Activated CD4-positive, alpha-beta T cell treated with anti-CD3 and anti-CD28 coated beads for 4 hours (primary cell): ENCODE results near the gene TBC1D22A.

Source experiments
- DNase-seq, 2 donors: peaks; one replicate each; pipeline ENCODE4 v3.0.0-alpha.2; 2020

Gene TBC1D22A

GRCh38 chr22:47200273-47201051 is 438.0 kb downstream of the TBC1D22A start:
- no peak for DNase-seq

GRCh38 chr22:47201186-47201995 is 438.9 kb downstream of the TBC1D22A start:
- DNase-seq, result no peak

DNA sequence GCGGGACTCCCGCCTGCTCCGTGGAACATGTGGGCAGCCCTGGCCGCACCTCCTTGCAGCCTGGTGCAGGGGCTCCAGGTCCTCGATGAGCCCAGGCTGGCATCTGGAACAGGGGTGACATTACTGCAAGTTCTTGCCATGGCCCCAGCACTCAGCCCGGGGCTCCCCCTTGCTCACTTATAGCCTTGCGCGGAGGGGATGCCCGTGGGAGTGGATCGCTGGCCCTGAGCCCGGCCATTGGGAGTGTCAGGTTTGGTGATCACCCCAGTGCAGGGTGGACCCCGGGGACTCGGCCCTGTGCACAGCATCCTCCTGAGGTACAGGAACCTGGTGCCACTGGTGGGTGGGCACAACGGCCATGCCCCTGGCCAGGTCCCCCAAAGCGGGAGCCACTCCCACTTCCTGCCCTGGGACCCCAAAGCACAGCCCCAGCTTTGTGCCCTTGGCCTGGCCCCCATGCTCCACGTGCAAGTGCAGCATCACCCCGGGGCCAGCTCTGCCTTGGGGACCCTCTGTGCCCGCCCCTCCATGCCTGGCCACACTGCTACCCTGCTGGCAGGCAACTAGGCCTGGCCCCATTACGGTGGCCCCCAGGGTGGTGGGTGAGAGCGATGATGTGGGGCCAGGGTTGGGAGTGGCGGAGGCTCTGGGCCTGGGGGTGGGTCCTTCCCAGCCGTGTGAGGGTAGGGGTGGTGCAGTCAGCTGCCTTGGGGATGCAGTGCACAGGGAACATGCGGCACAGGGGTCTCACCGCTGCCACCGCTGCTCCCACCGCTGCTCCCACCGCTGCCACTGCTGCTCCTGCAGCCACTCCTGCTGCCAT is 439.8 kb downstream of the TBC1D22A start:
- no peak for DNase-seq

DNA sequence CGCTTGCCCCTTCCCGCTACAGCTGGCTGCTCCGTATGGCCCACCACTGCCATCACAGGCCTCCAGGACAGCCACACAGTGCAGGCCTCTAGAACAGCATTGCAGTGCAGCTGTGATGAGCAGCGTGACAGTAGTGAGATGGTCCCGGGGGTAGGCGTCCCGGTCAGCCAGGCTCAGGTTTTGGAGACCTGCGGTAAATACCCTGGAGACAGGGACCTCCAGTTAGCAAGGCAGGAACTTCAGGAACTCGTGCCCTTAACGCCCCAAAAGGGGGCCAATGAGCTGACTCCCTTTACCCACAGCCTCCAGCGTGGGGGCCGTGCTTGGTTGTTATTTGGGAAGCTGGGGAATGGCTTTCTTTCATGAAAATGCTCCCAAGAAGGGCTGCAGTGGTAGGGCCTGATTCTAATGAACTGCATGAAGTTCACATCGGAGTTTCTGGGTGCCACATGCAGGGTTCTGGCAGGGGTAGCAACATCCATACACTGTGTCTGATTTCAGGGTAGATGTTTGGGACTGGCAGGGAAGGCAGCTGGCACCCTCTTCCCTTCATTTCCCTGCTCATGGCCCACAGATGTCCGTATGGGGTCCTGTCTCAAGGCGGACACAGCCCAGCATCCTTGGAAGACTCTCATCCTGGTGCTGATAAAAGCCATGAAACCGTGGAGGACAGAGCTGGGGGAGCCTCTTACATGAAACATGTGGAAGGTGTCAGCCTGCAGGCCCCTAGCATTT is 440.5 kb downstream of the TBC1D22A start:
- DNase-seq, result no peak

DNA sequence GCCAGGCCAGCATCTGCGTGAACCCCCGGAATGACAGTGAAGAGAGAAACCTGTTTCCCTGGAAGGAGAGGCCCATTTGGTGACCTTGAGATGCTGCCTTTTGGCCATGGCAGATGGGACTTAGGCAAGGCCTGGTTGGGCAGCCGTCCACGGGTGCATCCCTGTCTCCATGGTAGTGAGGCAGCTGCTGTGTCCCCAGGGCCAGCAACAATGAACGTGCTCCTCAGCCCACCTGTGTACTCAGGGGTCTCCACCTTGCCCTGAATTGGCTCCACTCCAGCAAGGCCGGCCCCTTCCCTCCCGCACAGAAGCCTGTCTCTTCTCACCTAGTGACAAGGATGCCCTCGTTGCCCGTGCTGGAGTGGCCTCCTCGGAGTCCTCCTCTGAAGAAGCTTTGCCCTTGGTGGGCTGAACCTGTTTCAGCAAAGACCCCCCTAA is 441.1 kb downstream of the TBC1D22A start:
- DNase-seq, result no peak

DNA sequence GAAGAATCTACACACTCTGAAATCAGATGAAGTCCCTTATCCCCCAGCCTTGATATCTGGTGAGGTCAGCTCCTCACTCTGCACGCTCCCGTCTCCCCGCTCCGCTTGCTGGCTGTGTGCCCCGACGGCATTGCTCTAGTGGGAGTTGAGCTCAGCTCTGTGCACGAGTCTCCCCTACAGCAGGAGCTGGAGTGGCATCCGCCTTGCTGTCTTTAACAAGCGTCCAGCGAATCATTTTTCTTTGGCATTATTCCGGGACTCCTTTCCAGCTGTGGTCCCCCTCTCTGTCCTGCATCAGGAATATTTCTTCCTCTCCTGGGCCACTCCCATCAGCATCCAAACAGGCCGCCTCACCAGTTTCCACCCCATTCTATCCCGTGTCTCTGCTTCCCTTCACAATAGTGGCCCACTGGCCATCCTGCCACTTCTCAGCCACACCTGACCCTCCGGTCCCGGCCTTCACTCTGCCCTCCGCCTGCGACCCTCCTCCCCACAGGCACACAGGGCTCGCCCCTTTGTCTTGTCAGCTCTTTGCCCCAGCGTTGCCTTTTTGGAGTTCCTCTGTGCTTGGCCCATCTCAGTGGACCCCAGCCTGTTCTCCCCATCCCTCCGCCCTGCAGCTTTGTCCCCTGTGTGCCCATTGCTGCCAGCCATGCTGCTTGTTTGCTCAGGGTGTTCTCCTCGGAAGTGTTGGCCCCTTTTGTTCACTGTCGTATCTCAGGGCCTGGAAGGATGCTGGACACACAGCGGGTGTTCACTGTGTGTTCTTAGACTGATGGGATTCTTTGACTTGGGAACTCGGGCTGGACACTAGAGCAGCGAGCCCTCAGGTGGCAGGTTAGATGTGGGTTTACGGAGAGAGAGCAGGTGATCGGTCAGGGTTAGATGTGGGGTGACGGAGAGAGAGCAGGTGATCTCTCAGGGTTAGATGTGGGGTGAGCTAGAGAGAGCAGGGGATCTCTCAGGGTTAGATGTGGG is 441.8 kb downstream of the TBC1D22A start:
- DNase-seq, result no peak

GRCh38 chr22:47205081-47205491 is 442.6 kb downstream of the TBC1D22A start:
- DNase-seq, result no peak

DNA sequence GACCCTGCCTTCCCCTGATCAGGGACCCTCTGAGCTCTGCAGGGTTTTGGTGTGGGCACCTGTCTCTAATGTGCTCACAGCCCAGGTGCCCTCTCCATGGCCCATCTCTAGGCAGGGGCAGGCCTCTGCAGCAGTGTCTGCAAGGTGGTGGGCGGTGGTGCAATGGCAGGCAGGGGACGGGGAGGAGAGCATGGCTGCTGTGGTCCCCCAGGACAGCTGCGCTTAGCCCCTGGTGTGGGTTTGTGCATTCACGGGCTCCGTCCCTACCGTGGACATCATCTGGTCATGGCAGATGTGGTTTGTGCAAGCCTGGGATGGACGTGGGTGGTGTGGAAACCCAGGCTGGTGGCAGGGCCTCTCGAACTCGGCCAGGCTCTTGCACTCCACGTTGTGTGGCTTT is 443.1 kb downstream of the TBC1D22A start:
- DNase-seq, result no peak

DNA sequence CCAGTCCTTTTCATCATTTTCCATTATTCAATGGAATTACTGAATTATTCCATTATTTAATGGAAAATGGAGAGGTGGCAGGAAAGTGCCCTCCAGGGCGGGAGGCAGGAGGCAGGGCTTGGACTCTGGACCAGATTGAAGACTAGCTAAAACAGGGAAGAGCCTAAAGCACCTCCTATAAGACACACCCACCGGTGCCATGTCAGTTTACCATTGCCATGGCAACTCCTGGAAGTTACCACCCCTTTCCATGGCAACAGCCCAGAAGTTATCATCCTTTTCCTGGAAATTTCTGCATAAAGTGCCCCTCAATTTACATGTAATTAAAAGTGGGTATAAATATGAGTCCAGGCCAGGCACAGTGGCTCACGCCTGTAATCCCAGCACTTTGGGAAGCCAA is 443.7 kb downstream of the TBC1D22A start:
- no peak for DNase-seq

DNA sequence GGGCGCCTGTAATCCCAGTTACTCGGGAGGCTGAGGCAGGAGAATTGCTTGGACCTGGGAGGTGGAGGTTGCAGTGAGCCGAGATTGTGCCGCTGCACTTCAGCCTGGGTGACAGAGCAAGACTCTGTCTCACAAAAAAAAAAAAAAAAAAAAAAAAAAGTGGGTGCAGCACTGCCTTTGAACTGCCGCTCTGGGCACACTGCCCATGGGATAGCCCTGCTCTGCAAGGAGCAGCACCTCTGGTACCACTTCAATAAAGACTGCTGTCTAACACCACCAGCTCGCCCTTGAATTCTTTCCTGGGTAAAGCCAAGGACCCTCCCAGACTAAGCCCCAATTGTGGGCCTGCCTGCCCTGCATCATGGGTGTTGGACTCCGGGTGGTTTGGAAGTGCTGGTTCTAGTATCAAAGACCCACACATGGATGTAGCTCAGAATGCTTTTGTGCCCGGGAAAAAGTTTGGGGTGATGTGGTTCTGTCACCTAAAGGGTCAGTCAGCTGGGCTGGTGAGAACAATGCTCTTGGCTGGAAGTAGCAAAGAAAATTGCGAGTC is 444.3 kb downstream of the TBC1D22A start:
- no peak for DNase-seq

DNA sequence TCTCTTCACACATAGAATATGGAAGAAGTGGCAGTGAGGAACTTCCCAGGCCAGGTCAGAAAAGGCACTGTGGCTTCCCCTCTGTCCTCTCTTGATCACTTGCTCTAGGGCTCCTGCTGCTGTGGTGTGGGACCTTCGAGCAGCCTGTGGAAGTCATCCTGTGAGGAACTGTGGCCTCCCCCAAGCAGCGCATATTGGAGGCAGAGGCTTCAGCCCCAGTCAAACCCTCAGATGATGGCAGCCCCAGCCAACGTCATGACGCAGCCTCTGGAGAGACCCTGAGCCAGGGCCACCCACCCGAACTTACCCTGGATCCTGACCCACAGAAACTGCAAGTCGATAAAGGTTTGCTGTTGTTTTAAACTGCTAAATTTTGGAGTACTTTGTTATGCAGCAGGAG is 444.9 kb downstream of the TBC1D22A start:
- DNase-seq, result no peak

- no peak for DNase-seq
Measured at GRCh38 chr22:47207846-47208554, 445.6 kb downstream of the TBC1D22A start.

GRCh38 chr22:47208630-47209029 is 446.2 kb downstream of the TBC1D22A start:
- no peak for DNase-seq

DNA sequence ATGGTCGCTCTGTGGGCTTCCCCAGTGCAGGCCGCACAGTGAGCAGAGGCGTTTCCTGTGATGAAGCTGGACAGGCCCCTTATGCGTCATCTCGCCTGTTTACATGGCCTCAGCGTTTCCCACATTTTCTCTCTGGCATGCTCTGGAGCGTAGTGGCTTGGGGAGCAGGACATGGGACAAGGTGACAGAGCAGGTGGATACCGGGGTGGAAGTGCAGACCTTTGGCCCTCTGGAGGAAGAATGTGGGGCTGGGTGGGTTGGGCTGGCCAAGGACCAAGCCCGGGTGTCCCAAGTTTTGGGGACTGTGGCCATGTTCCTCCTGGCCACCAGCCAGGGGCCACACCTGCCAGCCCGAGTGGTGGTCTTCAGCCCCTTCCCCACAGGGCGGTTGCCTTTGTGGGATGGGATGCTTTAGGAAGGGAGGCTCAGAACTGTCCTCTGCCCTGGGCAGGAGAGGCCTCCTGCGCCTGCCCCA is 446.6 kb downstream of the TBC1D22A start:
- no peak for DNase-seq

DNA sequence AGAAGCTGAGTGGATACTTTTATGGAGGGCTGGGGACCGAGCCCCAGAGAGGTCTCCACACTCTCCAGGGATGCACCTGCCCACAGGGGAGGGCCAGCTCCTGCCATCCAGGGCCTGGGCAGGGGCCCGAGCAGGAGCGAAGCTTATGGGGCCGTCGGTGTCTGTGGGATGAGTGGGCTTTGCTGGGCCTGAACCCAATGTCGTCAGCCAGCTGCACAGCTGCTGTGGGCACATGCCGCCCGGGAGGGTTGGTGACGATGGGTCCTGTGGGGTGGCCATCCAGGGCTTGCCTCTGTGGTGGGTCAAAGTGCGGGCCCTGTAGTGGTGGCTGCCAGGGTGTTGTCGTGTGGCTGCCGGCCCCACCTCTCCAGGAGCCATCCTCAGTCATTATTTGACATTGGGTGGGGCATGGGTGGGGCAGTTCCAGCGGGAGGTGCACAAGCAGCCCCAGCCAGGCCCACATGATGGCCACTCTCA is 447.1 kb downstream of the TBC1D22A start:
- no peak for DNase-seq

DNA sequence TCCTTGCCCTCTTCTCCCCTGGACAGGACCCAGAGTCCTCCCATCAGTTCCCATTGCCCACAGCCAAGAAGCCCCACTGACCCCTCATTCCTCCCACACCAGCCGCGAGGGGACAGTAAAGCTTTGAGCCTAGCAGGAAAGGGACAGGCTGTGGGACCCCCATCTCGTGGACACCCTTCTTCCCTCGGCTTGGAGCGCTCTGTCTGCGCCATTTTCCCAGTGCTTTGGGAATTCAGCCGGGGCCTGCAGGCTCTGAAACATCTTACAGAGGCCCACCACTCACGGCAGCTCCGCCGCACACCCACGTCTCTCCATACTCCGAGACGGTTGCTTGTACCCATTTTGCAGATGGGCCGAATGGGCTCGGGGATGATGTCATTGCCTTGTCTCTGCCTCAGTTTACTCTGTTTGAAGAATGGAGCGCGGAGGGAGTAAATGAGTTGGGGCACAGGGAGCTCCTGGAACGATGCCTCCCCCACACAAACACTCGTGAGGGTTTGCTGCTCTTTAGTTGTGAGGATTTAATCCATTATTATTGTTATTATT is 447.7 kb downstream of the TBC1D22A start:
- DNase-seq, result no peak

GRCh38 chr22:47210686-47211085 is 448.2 kb downstream of the TBC1D22A start:
- no peak for DNase-seq

DNA sequence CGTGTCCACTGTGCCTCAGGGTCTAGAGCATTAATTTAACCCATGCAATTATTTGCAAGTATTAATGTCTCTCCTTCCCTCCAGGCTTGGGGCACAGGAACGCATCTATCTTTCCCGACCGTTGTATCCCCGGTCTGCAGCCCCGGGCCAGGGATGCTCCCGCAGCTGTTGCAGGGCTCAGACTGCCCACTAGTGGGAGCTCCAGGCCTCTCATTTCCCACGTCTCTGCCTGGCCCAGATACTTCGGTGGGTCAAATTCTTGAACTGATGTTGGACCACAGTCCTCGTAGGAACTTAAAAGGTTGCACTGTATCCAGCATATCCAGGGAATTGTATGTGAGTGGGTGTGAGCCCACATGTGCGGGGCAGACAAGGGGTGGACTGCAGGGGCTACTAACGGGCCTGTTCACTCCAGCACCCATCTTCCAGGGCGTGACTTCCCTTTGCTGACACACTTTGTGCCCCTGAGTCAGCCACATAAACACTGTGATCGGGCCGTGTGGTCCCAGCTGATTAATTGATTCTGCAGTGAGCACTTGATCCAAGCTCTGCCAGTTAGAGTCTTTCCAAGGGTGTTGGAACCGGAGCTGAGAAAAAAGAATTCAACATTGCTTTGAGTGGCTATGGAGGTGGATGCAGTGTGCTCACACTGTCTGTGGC is 451.3 kb downstream of the TBC1D22A start:
- DNase-seq, result peak in 1 of 2 donors; percentile 28

DNA sequence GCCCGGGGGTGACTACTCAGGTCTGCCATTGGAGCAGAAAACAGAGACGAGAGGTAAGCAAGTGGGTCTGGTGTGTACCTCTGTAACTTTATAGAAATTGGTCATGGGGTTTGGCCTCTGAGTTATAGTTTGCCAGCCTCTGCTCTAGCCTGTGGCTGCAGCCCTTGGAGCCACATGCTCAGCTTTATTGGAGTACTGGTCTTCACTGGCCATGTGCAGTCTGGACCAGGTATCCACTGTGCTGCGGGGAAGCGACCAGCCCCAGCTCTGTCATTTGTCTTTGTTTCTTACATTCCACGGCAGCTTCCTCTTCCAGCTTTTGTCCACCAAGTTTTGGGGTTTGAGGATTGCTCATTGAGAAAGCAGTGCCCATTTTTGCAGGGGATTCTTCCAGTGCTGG is 453.4 kb downstream of the TBC1D22A start:
- DNase-seq, result no peak
